Nephron progenitor cell (in vitro differentiated cells): ENCODE measurements around the gene MAPKAP1.

Source experiments
- DNase-seq: peaks from one replicate; pipeline ENCODE4 v3.0.0; 2021
- H3K27ac Mint-ChIP-seq: 2 replicates; pipeline ENCODE4 v1.8.0; 2021; ENCODE audit warnings: mild to moderate bottlenecking, moderate library complexity, mixed read lengths
- H3K27me3 Mint-ChIP-seq: 2 replicates; pipeline ENCODE4 v1.8.0; 2021; ENCODE audit warnings: mild to moderate bottlenecking, low read depth, mixed read lengths; ENCODE audit not compliant: poor library complexity
- H3K36me3 Mint-ChIP-seq: 2 replicates; pipeline ENCODE4 v1.8.0; 2021; ENCODE audit warnings: low read depth, mixed read lengths
- H3K4me1 Mint-ChIP-seq: 2 replicates; pipeline ENCODE4 v1.8.0; 2021; ENCODE audit warnings: mixed read lengths
- H3K4me3 Mint-ChIP-seq: 2 replicates; pipeline ENCODE4 v1.8.0; 2021; ENCODE audit warnings: mild to moderate bottlenecking, moderate library complexity, mixed read lengths
- H3K9me3 Mint-ChIP-seq: 2 replicates; pipeline ENCODE4 v1.8.0; 2021; ENCODE audit warnings: mild to moderate bottlenecking, moderate library complexity, mixed read lengths
- TF ChIP-seq, protein P1 (sequence below): fragments of 200-600 bp; sonication (generic); IDR thresholded peaks from 2 replicates; pipeline ENCODE4 v1.5.0; 2021; ENCODE audit warnings: antibody characterized with exemption

The MAPKAP1 gene

GRCh38 chr9:125521462-125522327, 185.3 kb downstream of the MAPKAP1 start:
- no peaks in the 10 kb centered on the region for H3K27me3 Mint-ChIP-seq
- H3K4me3 Mint-ChIP-seq = no peak overlapping the region
- no peak overlapping the region for H3K27ac Mint-ChIP-seq
- H3K4me1 Mint-ChIP-seq = peaks cover 22% of the 10 kb centered on the region
- TF ChIP-seq, protein P1, sequence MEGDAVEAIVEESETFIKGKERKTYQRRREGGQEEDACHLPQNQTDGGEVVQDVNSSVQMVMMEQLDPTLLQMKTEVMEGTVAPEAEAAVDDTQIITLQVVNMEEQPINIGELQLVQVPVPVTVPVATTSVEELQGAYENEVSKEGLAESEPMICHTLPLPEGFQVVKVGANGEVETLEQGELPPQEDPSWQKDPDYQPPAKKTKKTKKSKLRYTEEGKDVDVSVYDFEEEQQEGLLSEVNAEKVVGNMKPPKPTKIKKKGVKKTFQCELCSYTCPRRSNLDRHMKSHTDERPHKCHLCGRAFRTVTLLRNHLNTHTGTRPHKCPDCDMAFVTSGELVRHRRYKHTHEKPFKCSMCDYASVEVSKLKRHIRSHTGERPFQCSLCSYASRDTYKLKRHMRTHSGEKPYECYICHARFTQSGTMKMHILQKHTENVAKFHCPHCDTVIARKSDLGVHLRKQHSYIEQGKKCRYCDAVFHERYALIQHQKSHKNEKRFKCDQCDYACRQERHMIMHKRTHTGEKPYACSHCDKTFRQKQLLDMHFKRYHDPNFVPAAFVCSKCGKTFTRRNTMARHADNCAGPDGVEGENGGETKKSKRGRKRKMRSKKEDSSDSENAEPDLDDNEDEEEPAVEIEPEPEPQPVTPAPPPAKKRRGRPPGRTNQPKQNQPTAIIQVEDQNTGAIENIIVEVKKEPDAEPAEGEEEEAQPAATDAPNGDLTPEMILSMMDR = no peak
- peaks cover 11% of the 10 kb centered on the region for H3K36me3 Mint-ChIP-seq
- DNase-seq = no peak
- no peaks in the 10 kb centered on the region for H3K9me3 Mint-ChIP-seq

DNA sequence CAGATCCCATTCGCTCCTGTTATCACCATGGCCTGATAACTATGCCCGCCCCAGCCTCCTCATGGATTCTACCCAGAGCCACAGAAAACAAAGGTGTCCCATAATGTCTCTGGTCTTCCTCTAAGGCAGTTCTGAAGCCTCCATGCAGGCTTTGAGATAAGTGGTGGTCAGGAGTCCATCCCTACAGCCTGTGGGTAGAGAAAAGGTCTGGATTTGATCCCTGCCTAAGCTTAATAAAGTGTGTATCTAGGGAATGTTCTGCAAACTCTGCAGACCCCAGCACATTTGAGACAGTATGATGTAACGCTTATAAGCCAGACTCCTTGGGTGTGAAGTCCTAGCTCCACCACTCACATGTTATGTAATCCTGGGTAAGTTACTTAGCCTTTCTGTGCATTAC, 187.3 kb downstream of the MAPKAP1 start:
- TF ChIP-seq, protein P1 = no peak
- Mint-ChIP-seq H3K4me1 (peaks cover 31% of the 10 kb centered on the region), H3K4me3 (no peak overlapping the region), H3K27ac (no peak overlapping the region), H3K27me3 (no peaks in the 10 kb centered on the region), H3K36me3 (peaks cover 6% of the 10 kb centered on the region), H3K9me3 (no peaks in the 10 kb centered on the region)
- DNase-seq = no peak

- DNase-seq = no peak
- H3K9me3 Mint-ChIP-seq = no peaks in the 10 kb centered on the region
- no peaks in the 10 kb centered on the region for H3K27me3 Mint-ChIP-seq
- TF ChIP-seq, protein P1 = no peak
- H3K4me1 Mint-ChIP-seq = peaks cover 27% of the 10 kb centered on the region
- H3K36me3 Mint-ChIP-seq = peaks cover 6% of the 10 kb centered on the region
- no peak overlapping the region for H3K4me3 Mint-ChIP-seq
- no peak overlapping the region for H3K27ac Mint-ChIP-seq
These were observed 189.4 kb downstream of the MAPKAP1 start for GRCh38 chr9:125517577-125517976.

DNA sequence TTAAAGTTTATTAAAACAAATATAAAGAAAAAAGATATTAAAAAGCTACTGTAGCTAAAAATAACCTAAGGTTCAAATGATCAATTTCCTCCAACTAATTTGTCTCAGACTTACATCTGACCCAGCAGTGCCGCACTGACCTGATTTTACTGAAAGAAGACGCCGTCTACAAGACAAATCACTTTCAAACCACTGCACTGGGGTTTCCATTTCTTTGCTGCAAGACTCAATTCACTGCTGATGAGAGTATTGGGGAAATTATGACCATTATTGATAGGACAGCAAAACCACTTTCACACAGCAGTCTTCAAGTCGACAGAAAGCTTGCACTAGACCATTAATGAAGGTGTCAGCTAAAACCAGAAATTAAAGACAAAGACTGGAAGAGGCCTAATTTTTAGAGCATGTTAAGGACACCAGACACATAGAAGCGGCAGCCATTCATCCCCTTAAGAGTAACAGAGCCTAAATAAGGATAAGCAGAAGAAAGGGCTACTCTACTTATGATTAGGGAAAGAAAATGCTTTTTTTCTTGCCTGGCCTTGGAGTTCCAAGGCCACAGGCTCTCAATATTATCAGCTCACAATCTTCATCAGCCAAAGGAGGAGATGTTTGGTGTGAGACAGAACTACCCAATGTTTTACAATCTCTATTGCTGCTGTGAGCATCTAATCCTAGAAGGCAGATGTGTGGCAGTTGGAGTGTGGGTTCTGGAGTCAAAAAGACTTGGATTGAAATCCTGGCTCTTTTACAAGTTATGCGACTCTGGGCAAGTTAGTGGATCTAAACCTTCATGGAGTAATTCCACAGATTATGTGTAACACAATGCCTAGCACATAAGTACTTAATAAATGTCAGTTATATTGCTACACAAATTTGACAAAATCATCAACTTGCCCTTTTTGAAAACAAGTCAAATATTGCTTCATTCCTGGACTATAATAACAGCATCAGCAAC, 190.7 kb downstream of the MAPKAP1 start:
- no peaks in the 10 kb centered on the region for H3K9me3 Mint-ChIP-seq
- peak overlapping the region; percentile 19 for H3K27ac Mint-ChIP-seq
- peaks cover 40% of the 10 kb centered on the region for H3K4me1 Mint-ChIP-seq
- H3K36me3 Mint-ChIP-seq = peaks cover 6% of the 10 kb centered on the region
- no peak overlapping the region for H3K4me3 Mint-ChIP-seq
- TF ChIP-seq, protein P1 = no peak
- H3K27me3 Mint-ChIP-seq = peaks cover 4% of the 10 kb centered on the region
- no peak for DNase-seq

DNA sequence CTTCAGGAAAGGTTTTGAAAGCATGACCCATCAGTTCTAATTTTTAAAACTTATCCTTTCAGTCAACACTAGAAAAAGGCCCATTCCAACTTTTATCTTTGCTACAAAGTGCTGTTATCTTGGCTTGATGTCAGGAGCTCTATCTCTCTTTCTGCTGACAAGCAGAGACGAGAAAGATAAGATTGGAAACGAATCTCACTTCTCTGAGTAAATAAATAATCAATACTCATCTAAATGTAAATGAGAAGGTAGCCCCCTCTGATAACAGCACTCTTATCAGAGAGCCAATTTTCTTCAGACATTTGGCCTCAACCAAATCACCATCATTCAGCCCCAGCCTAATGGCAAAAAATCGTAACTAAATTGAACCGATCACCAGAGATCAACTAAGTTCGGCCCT, 191.7 kb downstream of the MAPKAP1 start:
- H3K4me3 Mint-ChIP-seq = no peak overlapping the region
- H3K9me3 Mint-ChIP-seq = no peaks in the 10 kb centered on the region
- DNase-seq = no peak
- TF ChIP-seq, protein P1 = no peak
- H3K36me3 Mint-ChIP-seq = no peaks in the 10 kb centered on the region
- peaks cover 4% of the 10 kb centered on the region for H3K27me3 Mint-ChIP-seq
- H3K27ac Mint-ChIP-seq = no peak overlapping the region
- peaks cover 49% of the 10 kb centered on the region for H3K4me1 Mint-ChIP-seq
